GM12864 (cell line): ENCODE results near the gene STIM1.

Experiments used
- DNase-seq: peaks from one replicate; pipeline ENCODE4 v3.0.0-alpha.2; 2011; ENCODE audit warnings: low read depth
- H3K4me3 ChIP-seq: 2 replicates; pipeline ENCODE4 v1.5.1; 2011; ENCODE audit warnings: mild to moderate bottlenecking, low read depth, low read length, control low read depth
- TF ChIP-seq, protein P1 (sequence below): IDR thresholded peaks from 2 replicates; pipeline ENCODE4 v1.5.1; 2011; ENCODE audit warnings: low read depth, mild to moderate bottlenecking, moderate library complexity, low read length, control low read depth, inconsistent platforms; ENCODE audit errors: missing control alignments

The STIM1 gene

DNA sequence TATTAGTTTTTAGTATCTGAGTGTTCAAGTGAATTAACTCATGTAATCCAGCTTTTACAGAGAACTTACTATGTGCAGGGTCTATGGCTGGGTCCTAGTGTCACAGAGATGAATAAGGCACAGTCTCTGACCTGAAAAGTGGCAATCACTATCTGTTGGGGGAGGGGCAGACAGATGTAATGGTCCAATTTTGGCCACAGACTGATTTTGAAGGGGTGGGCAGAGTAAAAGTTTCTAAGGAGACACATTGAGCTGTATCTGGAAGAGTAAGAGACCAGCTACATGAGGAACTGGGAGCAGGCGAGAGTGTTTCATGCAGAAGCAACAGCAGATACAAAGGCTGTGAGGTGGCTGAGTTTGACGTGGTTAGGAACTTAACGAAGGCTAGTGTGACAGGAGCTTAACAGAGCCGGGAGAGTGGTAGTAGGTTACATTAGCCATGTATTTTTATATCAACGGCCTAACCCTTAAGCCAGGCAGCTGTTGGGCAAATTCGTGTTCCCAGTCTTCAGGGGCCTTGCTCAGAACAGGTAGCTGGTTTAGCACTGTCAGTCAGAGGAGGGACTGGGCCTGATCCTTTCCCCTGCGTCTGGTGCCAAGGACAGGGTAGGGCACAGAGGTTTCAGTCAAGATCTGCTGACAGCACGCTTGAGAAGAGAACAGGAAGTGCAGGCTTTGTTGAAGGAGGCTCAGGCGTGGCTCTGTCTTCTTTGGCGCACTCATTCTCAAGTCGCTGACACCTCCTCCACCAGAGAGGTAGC is 1.4 kb upstream of the STIM1 start:
- DNase-seq: peak; percentile 80
- H3K4me3 ChIP-seq: peak overlapping the region; percentile 88; the same call in 1 of the 2 replicates
- TF ChIP-seq, protein P1, sequence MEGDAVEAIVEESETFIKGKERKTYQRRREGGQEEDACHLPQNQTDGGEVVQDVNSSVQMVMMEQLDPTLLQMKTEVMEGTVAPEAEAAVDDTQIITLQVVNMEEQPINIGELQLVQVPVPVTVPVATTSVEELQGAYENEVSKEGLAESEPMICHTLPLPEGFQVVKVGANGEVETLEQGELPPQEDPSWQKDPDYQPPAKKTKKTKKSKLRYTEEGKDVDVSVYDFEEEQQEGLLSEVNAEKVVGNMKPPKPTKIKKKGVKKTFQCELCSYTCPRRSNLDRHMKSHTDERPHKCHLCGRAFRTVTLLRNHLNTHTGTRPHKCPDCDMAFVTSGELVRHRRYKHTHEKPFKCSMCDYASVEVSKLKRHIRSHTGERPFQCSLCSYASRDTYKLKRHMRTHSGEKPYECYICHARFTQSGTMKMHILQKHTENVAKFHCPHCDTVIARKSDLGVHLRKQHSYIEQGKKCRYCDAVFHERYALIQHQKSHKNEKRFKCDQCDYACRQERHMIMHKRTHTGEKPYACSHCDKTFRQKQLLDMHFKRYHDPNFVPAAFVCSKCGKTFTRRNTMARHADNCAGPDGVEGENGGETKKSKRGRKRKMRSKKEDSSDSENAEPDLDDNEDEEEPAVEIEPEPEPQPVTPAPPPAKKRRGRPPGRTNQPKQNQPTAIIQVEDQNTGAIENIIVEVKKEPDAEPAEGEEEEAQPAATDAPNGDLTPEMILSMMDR: no peak

DNA sequence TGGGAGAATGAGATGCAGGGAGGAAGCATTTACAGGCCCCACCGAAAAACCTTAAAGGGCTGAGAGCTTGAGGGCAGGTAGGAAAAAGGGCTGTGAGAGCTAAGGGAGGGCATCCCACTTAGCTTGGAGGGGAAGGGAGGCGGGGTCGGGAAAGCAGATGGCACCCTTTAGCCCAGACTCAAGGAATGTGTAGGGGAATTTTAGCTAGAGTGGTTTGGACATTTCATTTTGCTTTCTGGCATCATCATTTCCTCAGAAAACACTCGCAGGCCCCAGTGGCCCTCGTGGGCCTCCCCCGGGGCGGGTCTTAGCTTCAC is 846 bp upstream of the STIM1 start:
- DNase-seq: no peak
- H3K4me3 ChIP-seq: peak overlapping the region; percentile 88
- TF ChIP-seq, protein P1: no peak

DNA sequence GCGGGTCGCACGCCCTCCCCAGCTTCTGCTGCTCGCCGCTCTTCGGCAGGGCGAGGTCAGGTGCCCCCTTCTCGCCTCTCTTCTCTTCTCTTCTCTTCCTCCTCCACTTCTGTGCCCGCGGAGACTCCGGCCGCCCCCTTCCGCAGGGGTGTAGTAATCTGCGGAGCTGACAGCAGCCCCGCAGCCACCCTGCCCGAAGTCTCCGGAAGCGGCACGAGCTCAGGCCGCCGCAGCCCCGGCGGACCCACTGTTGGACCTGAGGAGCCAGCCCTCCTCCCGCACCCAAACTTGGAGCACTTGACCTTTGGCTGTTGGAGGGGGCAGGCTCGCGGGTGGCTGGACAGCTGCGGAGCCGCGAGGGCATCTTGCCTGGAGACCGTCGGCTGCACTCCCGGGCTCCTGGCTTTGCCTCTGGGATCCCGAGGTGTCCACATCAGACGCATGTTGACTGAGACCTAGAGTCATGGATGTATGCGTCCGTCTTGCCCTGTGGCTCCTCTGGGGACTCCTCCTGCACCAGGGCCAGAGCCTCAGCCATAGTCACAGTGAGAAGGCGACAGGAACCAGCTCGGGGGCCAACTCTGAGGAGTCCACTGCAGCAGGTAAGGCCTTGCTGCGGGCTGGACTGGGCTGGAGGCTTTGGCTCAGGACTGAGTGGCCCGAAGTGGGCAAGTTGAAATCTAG is 486 bp downstream of the STIM1 start:
- H3K4me3 ChIP-seq: peak overlapping the region; percentile 88
- no peak for DNase-seq
- TF ChIP-seq, protein P1: no peak

DNA sequence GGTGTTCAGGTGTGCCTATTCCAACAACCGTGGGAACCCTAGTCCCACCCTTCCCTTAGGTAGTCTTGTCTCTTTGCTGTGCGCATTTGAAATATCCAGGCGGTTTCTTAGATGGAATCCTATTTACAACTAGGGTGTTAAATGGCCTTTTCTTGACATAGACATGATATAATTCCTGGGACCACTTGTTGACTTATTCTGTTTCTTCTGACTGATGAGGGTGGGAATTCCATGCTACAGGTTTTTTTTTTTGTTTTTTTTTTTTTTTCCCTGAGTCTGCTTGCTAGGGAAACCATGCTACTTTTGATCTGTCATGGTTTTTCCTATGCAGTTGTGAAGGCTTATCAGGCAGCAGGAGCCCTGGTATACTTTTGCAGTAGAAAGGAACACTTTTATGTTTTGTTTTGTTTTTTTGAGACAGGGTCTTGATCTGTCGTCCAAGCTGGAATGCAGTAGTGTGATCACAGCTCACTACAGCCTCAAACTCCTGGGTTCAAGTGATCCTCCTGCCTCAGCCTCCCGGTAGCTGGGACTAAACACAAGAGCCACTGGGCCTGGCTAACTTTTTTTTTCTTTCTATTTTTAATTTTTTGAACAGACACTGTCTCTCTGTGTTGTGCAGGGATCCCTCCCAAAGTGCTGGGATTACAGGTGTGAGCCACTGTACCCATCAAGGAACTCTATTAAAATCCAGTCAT is 1.5 kb downstream of the STIM1 start:
- DNase-seq: no peak
- peak overlapping the region; percentile 88 for H3K4me3 ChIP-seq
- TF ChIP-seq, protein P1: no peak

DNA sequence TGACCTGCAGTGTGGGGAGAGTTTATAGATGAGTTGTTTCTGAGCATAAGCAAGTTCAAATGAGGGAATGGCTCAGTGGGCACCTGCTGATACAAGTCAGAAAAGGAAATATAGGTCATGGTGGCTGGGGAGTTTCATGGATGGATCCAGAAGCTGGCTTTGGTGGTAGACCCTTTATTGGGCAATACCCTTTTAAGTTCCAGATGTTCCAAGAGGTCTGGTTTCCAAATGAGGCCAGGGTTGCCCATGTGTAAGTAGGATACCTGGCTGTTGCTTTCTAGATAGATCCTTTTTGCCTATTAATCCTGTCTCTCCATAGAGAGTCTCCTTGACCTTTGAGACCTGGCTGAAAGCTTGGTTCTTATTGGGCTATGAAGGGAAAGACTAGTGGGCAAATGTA is 2.2 kb downstream of the STIM1 start:
- DNase-seq: no peak
- peak overlapping the region; percentile 88 for H3K4me3 ChIP-seq
- TF ChIP-seq, protein P1: no peak

DNA sequence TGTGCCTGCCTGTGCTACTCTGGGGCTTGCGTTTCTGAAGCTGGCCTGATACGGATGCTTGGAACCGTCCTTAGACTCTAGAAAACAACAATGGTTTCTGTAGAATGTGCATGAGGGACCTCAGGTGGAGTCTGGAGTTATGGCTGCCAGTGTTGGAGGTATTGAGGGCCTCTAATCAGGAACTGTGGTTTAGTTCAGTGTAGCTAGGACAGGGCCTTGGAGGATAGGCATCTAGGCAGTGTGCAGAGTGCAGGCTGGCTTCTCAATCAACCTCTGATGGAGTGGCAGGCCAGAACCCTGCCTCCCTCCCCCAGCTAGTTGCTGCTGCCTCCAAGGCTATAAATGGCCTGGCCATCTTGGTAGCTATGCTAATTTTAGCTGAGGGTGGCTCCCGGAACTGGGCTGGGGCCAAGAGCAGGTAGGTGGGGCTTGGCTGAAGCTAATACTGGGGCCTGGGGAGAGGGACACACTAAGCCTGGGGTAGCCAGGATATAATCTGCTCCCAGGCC is 4.0 kb downstream of the STIM1 start:
- TF ChIP-seq, protein P1: no peak
- H3K4me3 ChIP-seq: peak overlapping the region; percentile 88
- DNase-seq: peak; percentile 64
